GM19463 (cell line): Measurements from ENCODE around the gene TNS3.

Source experiments
- ATAC-seq: cut with Tn5 transposase; IDR thresholded peaks from one replicate; pipeline ENCODE4 v1.9.1; 2021; ENCODE audit warnings: mild to moderate bottlenecking, moderate library complexity; ENCODE audit not compliant: unreplicated experiment

The TNS3 gene

DNA sequence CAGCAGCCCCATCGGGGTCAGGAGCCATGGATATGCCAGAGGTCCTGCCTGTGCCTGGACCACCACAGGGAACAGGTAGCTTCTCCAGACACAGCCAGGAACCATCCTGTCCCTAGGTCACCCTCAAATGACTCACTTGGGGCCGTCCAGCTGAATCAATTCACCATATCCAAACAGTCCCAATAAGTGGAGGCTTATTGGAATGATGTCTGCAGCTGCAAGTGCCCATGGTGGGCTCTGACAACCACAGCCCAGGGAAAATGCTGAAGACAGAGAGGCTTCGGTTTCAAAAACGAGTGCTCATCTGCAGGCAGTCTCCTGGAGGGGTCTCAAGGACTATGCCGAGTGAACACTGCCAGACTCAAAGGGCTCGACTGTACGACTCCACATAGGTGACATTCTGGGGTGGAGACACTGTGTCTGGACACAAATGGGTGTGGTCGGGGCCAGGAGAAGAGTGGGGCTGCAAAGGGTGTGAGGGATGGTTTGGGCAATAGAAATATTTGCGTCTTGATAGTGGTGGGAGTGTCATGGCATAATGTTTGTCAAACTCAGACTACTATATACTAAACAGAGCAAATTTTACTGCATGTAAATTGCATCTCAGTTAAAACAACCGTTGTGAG is 204.8 kb downstream of the TNS3 start:
- no peak for ATAC-seq

DNA sequence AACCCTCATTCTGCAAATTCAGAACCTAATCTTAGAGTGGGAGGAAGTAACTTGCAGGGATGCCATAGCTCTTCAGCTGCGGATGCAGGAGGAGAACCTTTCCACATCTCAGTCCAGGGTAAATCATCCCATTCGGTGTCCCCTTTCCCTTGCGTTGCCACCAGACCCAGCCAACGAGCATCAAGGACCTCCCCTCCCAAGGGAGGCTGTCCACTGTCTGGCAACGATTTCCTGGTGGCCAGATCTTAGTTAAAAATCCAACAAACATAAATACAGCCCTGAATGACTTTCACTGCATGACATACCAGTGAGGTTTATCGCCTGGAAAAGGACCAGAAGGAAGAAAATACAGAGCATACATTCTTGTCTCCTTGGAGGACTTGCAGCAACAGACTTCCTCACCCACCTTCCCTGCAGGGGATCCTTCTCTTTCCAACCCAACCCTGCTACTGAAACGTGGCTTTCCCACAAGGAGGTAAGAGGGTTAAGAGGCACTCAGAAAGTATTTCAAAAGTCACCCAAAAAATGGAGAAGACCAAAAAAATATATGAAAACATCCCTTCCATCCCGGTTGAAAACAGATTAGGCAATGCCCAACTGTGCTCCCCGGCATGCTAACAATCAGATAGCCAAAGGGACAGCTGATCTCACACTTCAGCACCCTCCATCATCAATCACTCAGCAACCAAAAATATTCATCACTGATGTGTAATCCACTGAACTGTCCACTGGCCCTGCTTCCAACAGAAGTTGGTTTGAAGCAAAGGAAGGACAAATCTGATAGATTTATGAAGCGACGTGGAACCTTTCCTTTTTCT is 206.6 kb downstream of the TNS3 start:
- ATAC-seq: no peak

GRCh38 chr7:47374538-47374937 is 207.4 kb downstream of the TNS3 start:
- ATAC-seq: no peak

DNA sequence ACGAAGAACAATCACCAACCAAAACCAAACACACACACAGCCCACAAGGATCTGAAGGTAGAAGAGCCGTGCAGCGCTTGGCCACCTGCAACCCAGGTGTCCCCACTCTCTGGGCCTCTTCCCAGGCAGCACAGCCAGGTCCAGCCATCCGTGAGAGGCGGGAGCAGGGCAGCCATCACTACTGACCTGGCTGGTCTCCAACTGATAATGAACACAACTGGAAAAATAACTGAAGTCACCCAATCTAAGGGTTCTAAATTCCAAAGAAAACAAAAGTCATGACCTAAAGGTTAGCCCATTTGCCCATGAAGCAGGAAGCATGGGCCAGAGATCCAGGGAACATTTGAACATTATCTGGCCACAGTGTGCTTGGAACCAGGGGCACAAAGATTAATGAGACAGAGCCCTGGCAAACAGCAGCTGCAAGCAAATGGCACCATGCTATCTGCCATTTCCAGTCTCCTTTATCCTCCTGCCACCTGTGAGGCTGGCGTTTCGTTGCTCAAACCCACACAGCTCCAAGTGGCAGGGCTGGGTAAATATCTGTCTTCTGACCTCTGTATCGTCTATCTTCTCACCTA is 207.9 kb downstream of the TNS3 start:
- ATAC-seq: no peak

DNA sequence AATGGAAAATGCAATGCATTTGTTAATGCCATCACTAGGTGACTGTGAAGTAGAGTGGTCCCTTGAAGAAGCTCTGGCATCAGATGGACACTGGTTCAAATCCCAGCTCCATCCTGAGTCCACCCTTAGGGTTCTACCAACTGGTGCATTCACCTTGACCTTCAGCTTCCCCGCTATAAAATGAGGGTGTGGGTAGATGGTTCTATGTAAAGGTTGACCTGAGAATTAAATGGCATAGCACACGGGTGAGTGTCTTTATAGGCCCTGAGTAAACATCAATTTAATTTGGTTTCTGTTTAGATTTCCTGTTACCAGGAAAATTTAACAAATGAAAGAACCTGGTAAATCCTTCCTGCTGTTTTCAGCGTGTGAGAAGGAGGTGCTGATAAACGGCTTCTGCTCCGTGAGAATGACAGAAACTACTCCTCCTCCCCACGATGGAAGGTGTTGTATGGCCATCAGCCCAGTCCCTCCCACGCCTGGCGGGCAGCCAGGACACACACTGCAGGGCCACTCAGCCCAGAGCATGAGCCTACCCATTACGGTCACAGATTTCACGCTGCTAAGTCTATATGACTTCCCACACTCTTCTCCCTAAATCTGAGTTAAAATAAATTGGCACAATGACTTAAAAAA is 210.1 kb downstream of the TNS3 start:
- no peak for ATAC-seq

- no peak for ATAC-seq
Observed at GRCh38 chr7:47371317-47371716, 210.6 kb downstream of the TNS3 start.

DNA sequence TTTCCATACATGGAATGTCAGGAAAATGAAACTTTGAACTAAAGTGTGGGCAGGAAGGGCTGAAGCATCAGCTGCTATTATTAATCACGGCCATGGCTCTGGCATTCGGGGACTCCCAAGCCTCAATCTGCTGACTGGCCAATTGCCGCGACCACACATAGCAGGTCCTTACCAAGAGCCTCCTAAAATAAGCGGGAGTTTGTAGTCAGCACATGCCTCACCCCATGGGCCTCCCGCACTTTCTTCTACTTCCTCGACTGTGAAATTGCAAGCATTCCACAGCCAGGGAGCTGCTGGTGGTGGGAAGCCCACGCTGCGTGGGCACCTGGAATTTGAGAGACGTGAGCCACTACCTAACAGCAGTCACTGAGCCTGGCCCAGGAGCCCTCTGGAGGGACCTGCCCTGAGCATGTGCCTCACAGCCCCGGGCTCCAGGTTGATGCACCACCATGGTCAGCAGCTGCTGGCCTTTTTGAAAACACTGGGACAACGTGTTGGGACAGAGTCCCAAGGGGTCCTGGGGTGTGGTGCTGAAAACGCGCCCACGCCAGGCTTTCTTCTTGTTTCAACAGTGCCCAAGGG is 211.4 kb downstream of the TNS3 start:
- no peak for ATAC-seq

DNA sequence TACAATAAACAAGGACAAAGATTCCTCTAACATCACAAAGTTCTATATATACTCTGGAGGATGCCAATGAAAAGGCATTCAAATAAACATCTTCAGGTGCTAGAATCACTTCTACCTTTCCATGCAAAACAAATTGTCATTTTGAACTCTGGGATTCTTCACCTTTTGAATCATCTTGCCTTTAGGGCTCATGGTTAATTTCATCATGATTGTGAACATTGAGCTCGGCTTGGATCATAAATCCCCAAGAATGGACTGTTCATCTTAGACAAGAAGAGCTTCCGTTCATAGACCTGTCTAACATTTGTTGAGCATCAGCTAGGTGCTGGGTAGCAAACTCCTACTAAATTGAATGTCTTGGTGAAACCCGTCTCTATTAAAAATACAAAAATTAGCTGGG is 212.2 kb downstream of the TNS3 start:
- no peak for ATAC-seq

GRCh38 chr7:47368190-47368812 is 213.6 kb downstream of the TNS3 start:
- no peak for ATAC-seq

GRCh38 chr7:47367369-47367768 is 214.5 kb downstream of the TNS3 start:
- ATAC-seq: no peak

DNA sequence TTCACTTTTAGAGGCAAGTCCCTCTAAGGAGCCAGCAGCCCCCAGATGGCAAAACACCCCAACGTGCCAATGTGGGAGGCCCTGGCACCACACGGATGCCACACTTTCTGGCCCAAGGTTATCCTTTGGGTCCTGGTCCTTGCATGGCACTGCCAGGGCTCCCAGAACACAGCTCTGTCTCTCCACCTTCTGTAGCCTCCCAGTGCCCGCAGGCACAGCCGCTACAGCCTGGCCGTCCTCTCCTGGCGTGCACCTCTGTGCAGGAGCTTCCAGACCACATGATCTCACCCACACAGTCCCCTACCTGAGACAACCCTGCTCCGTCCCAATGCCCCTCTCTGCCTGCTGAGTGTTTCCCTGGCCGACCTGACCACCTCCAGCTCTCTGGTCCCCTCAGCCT is 215.0 kb downstream of the TNS3 start:
- no peak for ATAC-seq

DNA sequence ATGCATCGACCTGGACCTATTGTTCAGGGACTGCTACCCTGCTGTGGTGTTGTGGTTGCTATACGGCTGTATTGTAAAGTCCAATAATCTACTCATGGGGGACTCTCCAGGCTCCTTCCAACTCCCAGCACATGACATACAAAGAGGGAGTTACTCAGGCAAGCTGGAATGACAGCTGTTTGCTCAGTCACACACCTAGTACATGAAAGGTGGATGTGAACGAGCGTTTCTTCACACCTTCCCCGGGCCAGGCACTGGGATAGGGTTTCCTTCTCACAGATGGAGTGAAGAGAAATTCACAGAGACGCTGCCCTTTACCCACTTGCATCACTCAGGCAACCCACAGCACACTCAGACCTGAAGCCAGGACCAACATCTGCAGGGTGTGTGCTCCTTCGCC is 215.7 kb downstream of the TNS3 start:
- no peak for ATAC-seq

DNA sequence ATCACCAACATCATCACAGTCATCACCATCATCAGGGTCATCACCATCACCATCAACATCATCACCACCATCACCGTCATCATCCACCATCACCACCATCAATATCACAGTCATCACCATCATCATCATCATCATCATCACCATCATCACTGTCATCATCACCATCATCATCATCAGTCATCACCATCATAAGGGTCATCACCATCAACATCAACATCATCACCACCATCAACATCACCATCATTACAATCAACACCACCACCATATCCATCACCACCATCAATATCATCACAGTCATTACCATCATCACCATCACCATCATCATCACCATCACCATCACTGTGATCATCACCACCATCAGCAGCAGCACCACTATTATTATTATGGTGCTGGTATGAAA is 218.9 kb downstream of the TNS3 start:
- no peak for ATAC-seq

DNA sequence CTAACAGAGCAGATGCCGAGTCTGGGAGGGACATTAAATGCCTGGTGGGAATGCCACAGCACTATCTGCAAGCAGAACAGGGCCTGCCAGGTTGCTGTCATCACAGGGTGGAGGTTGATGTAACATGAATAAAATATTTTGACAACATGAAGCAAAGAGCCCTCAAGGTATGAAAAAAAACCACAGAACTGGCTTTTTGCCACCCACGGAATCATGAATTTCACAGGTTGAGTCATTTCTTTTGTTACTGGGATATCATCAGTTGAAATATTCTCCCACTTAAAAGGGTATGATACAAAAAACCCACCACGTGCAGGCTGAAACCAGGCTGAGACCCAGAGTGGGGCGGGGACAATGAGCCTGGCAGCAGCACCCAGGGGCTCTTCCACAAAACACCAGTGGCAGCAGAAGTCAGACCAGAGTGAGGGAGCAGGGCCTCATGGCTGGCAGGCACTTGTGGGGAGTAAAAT is 220.1 kb downstream of the TNS3 start:
- ATAC-seq: peak; percentile 36

DNA sequence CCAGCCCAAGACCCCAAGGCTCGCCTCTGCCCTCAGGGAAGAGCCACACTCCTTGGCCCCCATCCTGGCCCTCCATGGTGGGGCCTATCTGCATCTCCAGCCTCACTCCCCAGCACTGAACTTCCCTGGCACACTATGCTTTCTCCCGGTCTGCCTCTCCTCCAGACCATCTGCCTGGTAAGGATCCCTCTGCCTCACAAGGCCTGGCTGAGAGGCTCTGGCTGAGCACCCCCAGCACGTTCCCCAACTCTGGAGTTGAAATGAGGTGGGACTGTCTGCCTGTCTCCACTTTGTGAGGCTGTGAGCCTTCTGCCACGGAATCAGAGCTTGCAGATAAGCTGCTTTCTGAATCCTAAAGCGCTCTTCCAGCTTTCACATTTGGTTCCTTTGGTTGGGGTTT is 220.7 kb downstream of the TNS3 start:
- ATAC-seq: no peak

DNA sequence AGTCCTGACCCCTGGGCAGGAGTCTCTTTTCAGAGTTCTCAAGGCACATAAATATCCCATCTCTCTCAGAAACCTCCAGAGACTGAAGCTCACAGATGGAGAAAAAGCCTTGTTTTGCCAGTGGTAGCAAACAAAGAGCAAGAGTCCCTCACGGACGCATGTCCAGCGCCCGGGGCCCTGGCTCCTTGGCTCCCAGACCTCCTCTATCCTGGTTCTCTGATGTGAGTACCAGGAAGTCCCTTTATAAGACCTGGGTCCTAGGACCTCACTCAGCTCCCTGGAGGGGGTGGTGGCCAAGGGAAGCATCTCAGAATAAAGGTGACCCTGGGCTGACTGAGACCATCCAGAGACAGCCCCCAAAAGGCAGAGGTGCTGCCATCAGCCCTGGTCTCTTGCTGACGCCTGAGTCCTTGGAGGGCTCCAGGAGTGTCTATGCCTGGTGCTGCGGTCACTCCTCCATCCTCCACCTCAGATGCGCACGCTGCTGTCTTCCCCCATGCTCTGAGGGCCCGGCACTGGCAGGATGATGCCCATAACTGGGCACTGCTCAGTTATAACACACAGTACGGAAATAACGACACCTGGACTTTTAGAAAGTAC is 221.5 kb downstream of the TNS3 start:
- ATAC-seq: no peak

- no peak for ATAC-seq
Observed at GRCh38 chr7:47358944-47359588, 222.8 kb downstream of the TNS3 start.

- no peak for ATAC-seq
Observed at GRCh38 chr7:47358357-47358756, 223.6 kb downstream of the TNS3 start.

- peak; percentile 62 for ATAC-seq
Observed at GRCh38 chr7:47357863-47358262, 224.0 kb downstream of the TNS3 start.

GRCh38 chr7:47357361-47357760 is 224.6 kb downstream of the TNS3 start:
- no peak for ATAC-seq
